GM18951 (cell line): Measurements from ENCODE around the gene TNFAIP8.

ENCODE experiments used
- POLR2A ChIP-seq: IDR thresholded peaks from 4 replicates; pipeline ENCODE4 v1.6.1; 2011; ENCODE audit warnings: mild to moderate bottlenecking; ENCODE audit not compliant: insufficient read length, insufficient read depth; ENCODE audit errors: extremely low read depth
- in situ Hi-C: fragments of 300-500 bp; cut with MboI; formaldehyde crosslinking; loops from one replicate; pipeline ENCODE4 v1.12.0; 2022; ENCODE audit warnings: low sequenced_read_pairs, mixed read lengths, inconsistent platforms; ENCODE audit not compliant: unreplicated experiment

TNFAIP8 gene

GRCh38 chr5:119321569-119322311, 34.1 kb upstream of the TNFAIP8 start:
- in situ Hi-C loops = no loop called here
- no peak for TF ChIP-seq POLR2A

- TF ChIP-seq POLR2A = no peak
- in situ Hi-C loops = no loop called here
Observed at GRCh38 chr5:119322312-119322947, 33.4 kb upstream of the TNFAIP8 start.

DNA sequence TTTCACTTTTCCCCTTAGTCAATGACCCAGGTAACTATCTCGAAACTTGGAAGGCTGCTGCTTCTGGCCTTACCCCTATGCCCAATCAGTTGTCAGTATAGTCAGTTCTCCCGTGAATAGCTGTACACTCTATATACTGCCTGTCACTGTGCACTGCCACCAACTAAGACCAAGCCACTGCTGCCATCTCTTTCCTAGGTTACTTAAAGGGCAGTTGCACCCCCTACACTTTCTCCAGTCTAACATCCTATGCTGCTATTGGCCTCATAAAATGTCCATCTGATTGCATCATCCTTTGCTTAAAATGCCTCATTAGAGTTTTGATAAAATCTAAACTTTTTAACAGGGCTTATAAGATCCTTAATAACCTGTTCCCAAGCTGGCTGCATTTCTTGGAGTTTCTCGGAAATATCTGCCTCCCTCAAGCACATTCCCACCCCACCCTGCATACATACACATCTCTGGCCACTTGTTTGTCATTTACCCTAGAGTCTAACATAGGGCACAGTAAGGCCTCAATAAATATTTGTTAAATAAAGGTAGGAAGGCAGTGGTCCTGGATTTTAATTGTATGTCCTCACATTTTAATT, 32.8 kb upstream of the TNFAIP8 start:
- in situ Hi-C loops = no loop called here
- TF ChIP-seq POLR2A = no peak

- no peak for TF ChIP-seq POLR2A
- in situ Hi-C loops = no loop called here
Observed at GRCh38 chr5:119323601-119324000, 32.2 kb upstream of the TNFAIP8 start.

DNA sequence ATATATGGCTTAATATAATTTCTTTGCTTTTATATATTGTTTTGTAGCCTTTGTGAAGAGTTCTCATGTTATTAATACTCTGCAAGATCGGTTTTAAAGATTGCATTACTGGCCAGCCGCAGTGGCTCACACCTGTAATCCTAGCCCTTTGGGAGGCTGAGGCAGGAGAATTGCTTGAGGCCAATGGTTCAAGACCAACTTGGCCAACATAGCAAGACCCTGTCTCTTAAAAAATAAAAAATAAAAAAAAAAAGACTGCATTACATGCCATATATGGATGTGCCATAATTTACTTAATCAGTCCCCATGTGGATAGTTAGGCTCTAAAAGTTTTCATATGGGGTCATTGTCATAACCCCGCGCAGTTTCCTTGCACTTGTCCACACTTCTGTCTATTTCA, 31.0 kb upstream of the TNFAIP8 start:
- in situ Hi-C loops = no loop called here
- TF ChIP-seq POLR2A = no peak

DNA sequence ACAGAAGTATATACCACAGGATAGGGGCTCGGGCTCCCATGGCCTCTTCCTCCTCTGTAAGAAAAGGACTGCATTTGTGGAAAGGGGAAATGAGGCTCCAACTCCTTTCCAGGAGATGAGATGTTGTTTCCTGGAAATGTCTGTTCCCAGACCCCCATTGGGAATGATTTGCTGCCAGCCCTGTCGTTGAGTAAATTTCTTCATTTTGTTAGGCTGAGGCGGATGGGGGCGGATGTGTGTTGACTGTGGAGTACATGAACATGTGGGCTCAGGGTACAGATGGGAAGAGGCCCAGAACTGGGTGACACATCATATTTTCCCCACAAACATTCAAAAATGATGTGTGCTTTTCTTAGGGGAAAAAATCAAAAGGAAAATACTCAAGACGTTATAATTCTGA, 28.8 kb upstream of the TNFAIP8 start:
- TF ChIP-seq POLR2A = no peak
- in situ Hi-C loops = no loop called here

- in situ Hi-C loops = no loop called here
- TF ChIP-seq POLR2A = no peak
Observed at GRCh38 chr5:119328753-119329602, 26.8 kb upstream of the TNFAIP8 start.

GRCh38 chr5:119329666-119330065, 26.2 kb upstream of the TNFAIP8 start:
- no peak for TF ChIP-seq POLR2A
- in situ Hi-C loops = no loop called here

DNA sequence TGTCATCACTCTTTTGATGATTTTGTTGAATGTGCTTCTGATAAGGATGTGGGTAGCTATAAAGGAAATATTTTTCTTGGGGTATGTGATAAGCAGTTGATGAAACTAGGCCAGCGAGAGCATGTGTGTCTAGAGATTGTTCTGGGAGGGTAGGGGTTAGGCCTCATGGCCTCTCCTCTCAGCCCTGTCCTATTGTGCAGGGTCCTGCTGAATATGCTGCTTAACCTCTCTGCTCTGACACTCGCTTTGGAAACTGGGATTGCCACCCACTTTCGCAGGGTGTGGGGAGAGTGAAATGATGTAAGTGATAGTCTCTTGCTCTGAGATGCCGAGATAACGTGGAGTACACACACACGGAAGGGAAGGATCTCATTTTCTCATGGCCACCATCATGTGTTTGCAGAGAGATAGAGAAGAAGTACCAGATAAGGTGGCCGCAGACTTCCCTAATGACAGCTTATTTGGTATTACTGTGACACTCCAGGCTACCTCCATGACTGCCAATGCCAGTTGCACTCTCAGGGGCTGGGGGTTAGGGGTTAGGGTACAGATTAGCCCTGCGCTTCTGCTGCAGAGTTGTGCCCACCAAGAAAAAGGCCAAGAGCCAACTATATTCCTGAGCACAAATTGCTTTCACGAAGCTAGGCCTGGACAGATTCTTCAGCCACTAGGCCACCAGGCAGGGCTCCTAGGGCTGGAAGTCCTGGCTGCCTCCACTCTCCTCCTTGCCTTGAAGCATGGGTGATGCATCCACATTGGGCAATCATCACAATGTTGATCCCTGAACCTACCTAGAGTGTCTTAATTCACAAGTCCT, 25.2 kb upstream of the TNFAIP8 start:
- in situ Hi-C loops = no loop called here

DNA sequence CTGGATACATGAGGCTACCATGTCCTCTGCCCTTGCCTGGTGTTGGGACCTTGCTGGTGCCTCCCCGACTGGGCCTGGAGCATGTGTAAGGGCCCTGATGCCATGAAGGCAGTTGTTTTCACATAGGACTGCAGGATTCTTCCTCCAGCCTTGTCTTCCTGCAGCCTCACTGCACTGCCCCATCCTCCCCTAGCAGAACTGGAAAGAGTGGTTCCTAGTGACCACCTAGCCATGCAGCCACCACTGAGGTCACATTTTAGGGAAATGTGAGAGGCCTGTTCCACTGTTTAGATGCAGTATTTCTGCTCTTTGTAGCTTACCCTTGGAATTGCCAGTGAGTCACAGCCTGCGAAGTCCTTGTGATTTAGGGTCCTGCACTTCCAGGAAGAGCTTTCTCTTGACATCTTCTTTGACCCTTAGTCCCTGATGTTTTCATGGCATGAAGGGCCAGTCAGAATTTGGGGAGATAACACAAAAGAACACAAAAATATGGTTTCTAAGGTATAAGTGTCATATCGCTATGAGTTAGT, 24.2 kb upstream of the TNFAIP8 start:
- in situ Hi-C loops = no loop called here
- no peak for TF ChIP-seq POLR2A

More for the DNA sequence above, 25.2 kb upstream of the TNFAIP8 start:
- no peak for TF ChIP-seq POLR2A

- no peak for TF ChIP-seq POLR2A
- in situ Hi-C loops = no loop called here
Observed at GRCh38 chr5:119332208-119332607, 23.6 kb upstream of the TNFAIP8 start.

DNA sequence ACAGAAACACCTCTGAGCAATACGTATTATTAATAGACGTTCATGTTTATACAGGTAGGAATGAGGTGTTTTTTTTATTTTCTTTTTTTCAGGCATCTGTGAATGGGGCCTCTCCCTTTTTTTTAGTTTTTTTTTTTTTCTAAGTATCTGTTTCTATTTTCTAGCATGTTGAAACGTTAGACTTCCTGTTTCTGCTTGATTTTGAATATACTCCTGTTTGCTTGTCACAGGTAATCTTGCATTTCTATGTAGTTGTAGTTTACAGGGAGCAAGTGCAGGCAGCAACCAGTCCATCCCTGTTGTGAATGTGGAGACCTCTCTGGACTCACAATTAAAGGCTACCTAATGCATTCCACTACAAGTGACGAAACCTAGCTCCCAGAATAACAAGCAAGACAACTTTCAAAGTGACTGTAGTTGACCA, 22.8 kb upstream of the TNFAIP8 start:
- in situ Hi-C loops = no loop called here
- TF ChIP-seq POLR2A = no peak

DNA sequence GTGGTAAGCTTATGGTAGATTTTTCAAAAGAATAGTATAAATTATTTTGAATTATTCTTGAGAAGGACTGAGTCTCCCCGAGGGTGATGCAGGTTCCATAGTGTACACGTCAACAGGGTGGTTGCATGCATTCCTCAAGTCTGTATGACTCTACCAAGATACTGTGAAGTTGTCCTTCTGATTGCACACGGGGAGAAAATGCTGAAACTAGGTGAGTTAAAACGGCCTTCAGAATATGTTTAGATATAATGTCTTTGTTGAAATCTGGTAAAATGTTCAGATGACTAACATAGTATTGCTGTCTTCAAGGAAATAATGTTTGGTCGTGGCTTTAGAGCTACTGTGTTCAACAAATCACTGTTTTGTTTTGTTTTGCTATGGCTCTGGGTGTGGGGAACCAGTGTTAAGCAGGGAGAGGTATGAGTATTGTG, 22.4 kb upstream of the TNFAIP8 start:
- TF ChIP-seq POLR2A = no peak
- in situ Hi-C loops = no loop called here
